NCI-H2196 (cell line): ENCODE results near the gene SH2D4B.

Experiments used
- DNase-seq: peaks from one replicate; lab custom pipeline; 2025; ENCODE audit not compliant: unreplicated experiment; lab: John Stamatoyannopoulos, UW

The SH2D4B gene

GRCh38 chr10:80681142-80681541 lies 143.4 kb downstream of the SH2D4B start:
- DNase-seq: no peak

- DNase-seq: no peak
Observed at GRCh38 chr10:80684259-80684658, 146.6 kb downstream of the SH2D4B start.

- no peak for DNase-seq
Observed at GRCh38 chr10:80685355-80685754, 147.7 kb downstream of the SH2D4B start.

- DNase-seq: no peak
Observed at GRCh38 chr10:80686734-80687475, 149.2 kb downstream of the SH2D4B start.

- no peak for DNase-seq
Observed at GRCh38 chr10:80687476-80687789, 149.7 kb downstream of the SH2D4B start.

- no peak for DNase-seq
Observed at GRCh38 chr10:80690434-80690833, 152.7 kb downstream of the SH2D4B start.

- DNase-seq: no peak
Observed at GRCh38 chr10:80691441-80691840, 153.7 kb downstream of the SH2D4B start.

GRCh38 chr10:80693565-80693964 lies 155.9 kb downstream of the SH2D4B start:
- no peak for DNase-seq

GRCh38 chr10:80694930-80695329 lies 157.2 kb downstream of the SH2D4B start:
- no peak for DNase-seq
